HG03045 (cell line): ENCODE measurements around the gene TBX5.

Experiments
- ATAC-seq: cut with Tn5 transposase; IDR thresholded peaks from one replicate; pipeline ENCODE4 v1.9.1; 2021; ENCODE audit warnings: mild to moderate bottlenecking, moderate library complexity; ENCODE audit not compliant: unreplicated experiment

The TBX5 gene

GRCh38 chr12:114431902-114432301 lies 26.0 kb upstream of the TBX5 start:
- ATAC-seq = no peak

GRCh38 chr12:114430306-114430705 lies 24.4 kb upstream of the TBX5 start:
- no peak for ATAC-seq

- no peak for ATAC-seq
These were observed 19.2 kb upstream of the TBX5 start for GRCh38 chr12:114425031-114425626.

GRCh38 chr12:114420944-114421335 lies 15.0 kb upstream of the TBX5 start:
- no peak for ATAC-seq

- no peak for ATAC-seq
These were observed 14.4 kb upstream of the TBX5 start for GRCh38 chr12:114420182-114420943.

- ATAC-seq = no peak
These were observed 10.1 kb upstream of the TBX5 start for GRCh38 chr12:114416028-114416427.

- no peak for ATAC-seq
These were observed 9.6 kb upstream of the TBX5 start for GRCh38 chr12:114415525-114415868.

GRCh38 chr12:114414866-114415524 lies 9.1 kb upstream of the TBX5 start:
- no peak for ATAC-seq

GRCh38 chr12:114414031-114414865 lies 8.3 kb upstream of the TBX5 start:
- ATAC-seq = no peak

- no peak for ATAC-seq
These were observed 7.1 kb upstream of the TBX5 start for GRCh38 chr12:114412825-114413749.

- ATAC-seq = no peak
These were observed 6.4 kb upstream of the TBX5 start for GRCh38 chr12:114412307-114412706.

GRCh38 chr12:114411071-114411837 lies 5.3 kb upstream of the TBX5 start:
- no peak for ATAC-seq

- no peak for ATAC-seq
These were observed 4.1 kb upstream of the TBX5 start for GRCh38 chr12:114409852-114410600.

- ATAC-seq = no peak
These were observed 3.2 kb upstream of the TBX5 start for GRCh38 chr12:114408886-114409851.

- ATAC-seq = no peak
These were observed 2.5 kb upstream of the TBX5 start for GRCh38 chr12:114408471-114408885.

GRCh38 chr12:114407842-114408411 lies 2.0 kb upstream of the TBX5 start:
- no peak for ATAC-seq
